ENCODE data around the gene GOLGA6B. TPM values are rescaled to one million over a fixed set of nuclear protein-coding genes. Genes with fewer than 3 reads are reported as not detected.
A peak's percentile ranks its signal among the peaks of the same experiment; 100 is the strongest.

GOLGA6B gene
- total and polyA plus RNA-seq, 2 of the 13 experiments (the other 11 are each of a cell fraction or from before 2014, with no cell fraction given) = 0.04 TPM; not detected in 1

GRCh38 chr15:72685925-72686794 is 31.7 kb downstream of the GOLGA6B start, which contains the start of the genes BBS4 and HIGD2B (continued):
- 0 out of 2 replicates have a peak, but pooled peaks have one; percentile 41 for TF ChIP-seq CSRNP1 (CRISPR knock-in tag; IDR thresholded peaks at IDR 0.05)
- TF ChIP-seq KDM5B (CRISPR knock-in tag; IDR thresholded peaks at IDR 0.05; ENCODE audit: borderline replicate concordance) = peak; percentile 73; the same call in 1 of the 2 replicates
- TF ChIP-seq HIVEP1 (CRISPR knock-in tag; IDR thresholded peaks at IDR 0.05) = no peak
- TF ChIP-seq ZNF558 (CRISPR knock-in tag; IDR thresholded peaks at IDR 0.05; ENCODE audit: borderline replicate concordance) = peak; percentile 37; the same call in 1 of the 2 replicates
- peak; percentile 44 for TF ChIP-seq PITX1 (CRISPR knock-in tag; IDR thresholded peaks at IDR 0.05)
- 0 out of 2 replicates have a peak, but pooled peaks have one; percentile 52 for TF ChIP-seq ZNF547 (CRISPR knock-in tag; IDR thresholded peaks at IDR 0.05)
- no peak for TF ChIP-seq POLR2AphosphoS2 (IDR thresholded peaks at IDR 0.05; ENCODE audit: low read depth, low read length)
- TF ChIP-seq ZNF354B (CRISPR knock-in tag; IDR thresholded peaks at IDR 0.05) = no peak
- no peak for TF ChIP-seq SRSF9 (IDR thresholded peaks at IDR 0.05; ENCODE audit: borderline replicate concordance, insufficient read depth, low read depth, low read length, poor library complexity, severe bottlenecking)
- TF ChIP-seq MTF1 (CRISPR knock-in tag; IDR thresholded peaks at IDR 0.05) = no peak
- TF ChIP-seq ZNF773 (CRISPR knock-in tag; IDR thresholded peaks at IDR 0.05; ENCODE audit: borderline replicate concordance) = no peak
- no peak for TF ChIP-seq ZNF260 (CRISPR knock-in tag; IDR thresholded peaks at IDR 0.05; ENCODE audit: borderline replicate concordance, low read depth)
- no peak for TF ChIP-seq DDIT3 (CRISPR knock-in tag; IDR thresholded peaks at IDR 0.05)
- no peak for TF ChIP-seq TRIM24 (CRISPR knock-in tag; IDR thresholded peaks at IDR 0.05)
- no peak for TF ChIP-seq TERF1 (CRISPR knock-in tag; IDR thresholded peaks at IDR 0.05)
- 0 out of 2 replicates have a peak, but pooled peaks have one; percentile 42 for TF ChIP-seq ZNF329 (CRISPR knock-in tag; IDR thresholded peaks at IDR 0.05; ENCODE audit: low read depth)
- no peak; the same call in 1 of the 2 replicates for TF ChIP-seq ZGPAT (CRISPR knock-in tag; IDR thresholded peaks at IDR 0.05)
- no peak for TF ChIP-seq PRMT3 (CRISPR knock-in tag; IDR thresholded peaks at IDR 0.05; ENCODE audit: borderline replicate concordance, low read depth)
- TF ChIP-seq SRSF1 (optimal IDR thresholded peaks at IDR 0.05; ENCODE audit: low read depth, low read length) = peak; percentile 51
- TF ChIP-seq ZNF431 (CRISPR knock-in tag; IDR thresholded peaks at IDR 0.05; ENCODE audit: borderline replicate concordance, low read depth) = no peak
- TF ChIP-seq ZNF883 (CRISPR knock-in tag; IDR thresholded peaks at IDR 0.05; ENCODE audit: not compliant biosample characterization) = peak; percentile 62
- TF ChIP-seq SOX13 (IDR thresholded peaks at IDR 0.05) = peak; percentile 24; the same call in 1 of the 2 replicates
- no peak; a peak in 1 of 4 replicates for TF ChIP-seq SOX13 (CRISPR knock-in tag; conservative IDR thresholded peaks at IDR 0.05 in 1 of 2, IDR thresholded peaks at IDR 0.05 in 1 of 2)
- peak; percentile 63; the same call in 1 of the 2 replicates for TF ChIP-seq RXRB (CRISPR knock-in tag; IDR thresholded peaks at IDR 0.05; ENCODE audit: borderline replicate concordance)

Measured in HepG2 (cell line).